ENCODE data around the gene TMEM212.

The TMEM212 gene

DNA sequence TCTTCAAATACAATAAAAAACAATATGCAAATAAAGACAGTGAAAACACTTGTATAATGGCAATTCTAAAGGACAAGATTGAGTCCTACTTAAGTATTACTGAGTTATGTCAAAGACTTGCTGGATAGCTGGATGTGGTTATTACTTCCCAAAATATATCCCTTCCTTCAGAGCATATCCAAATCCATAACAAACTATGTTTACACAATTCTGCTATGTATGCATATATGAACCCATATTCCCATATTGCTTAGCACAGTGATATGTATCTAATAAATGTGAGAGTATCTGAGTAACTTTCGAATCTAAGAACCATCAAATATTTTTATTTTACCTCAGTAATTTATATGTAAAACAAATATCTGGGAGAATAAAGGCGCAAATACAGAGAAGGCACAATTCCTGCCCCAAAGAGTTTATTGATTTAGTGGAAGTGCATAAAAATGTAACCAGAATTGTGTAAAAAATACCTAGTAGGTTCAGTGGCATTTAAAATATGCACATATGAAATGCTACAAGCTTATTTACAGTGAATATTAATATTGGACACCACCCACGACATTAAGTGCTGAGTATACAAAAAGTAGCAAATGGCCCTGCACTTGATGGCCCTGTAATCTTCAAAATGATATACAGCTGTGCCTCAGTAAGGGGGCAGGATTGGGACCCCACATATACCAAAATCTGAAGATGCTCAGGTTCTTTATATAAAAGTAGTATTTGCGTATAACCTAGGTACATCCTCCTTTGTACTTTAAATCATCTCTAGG lies 37.1 kb downstream of the TMEM212 start:
- Histone ChIP-seq H3K36me3 (ENCODE audit: control insufficient read depth in 1 of 2, insufficient read depth in 2 of 2, low read length in 2 of 2) (no peaks in the 10 kb centered on the region), H3K27me3 (ENCODE audit: control insufficient read depth in 1 of 2, insufficient read depth in 2 of 2, low read length in 2 of 2) (no peaks in the 10 kb centered on the region), H3K27ac (ENCODE audit: low read depth, low read length) (no peak overlapping the region), H3K9me3 (ENCODE audit: control insufficient read depth in 1 of 2, low read length in 2 of 2) (no peaks in the 10 kb centered on the region), H3K4me3 (ENCODE audit: low read depth in 1 of 2, low read length in 2 of 2) (no peak overlapping the region), H3K4me1 (ENCODE audit: control insufficient read depth in 1 of 2, insufficient read depth in 2 of 2, low read length in 2 of 2) (no peaks in the 10 kb centered on the region), H3K9ac (ENCODE audit: low read depth in 1 of 2, low read length in 2 of 2) (no peak overlapping the region)

GRCh38 chr3:171881251-171881650 lies 38.1 kb downstream of the TMEM212 start:
- H3K27me3 ChIP-seq (ENCODE audit: control insufficient read depth in 1 of 2, insufficient read depth in 2 of 2, low read length in 2 of 2): no peaks in the 10 kb centered on the region
- H3K4me1 ChIP-seq (ENCODE audit: control insufficient read depth in 1 of 2, insufficient read depth in 2 of 2, low read length in 2 of 2): no peaks in the 10 kb centered on the region
- no peaks in the 10 kb centered on the region for H3K36me3 ChIP-seq (ENCODE audit: control insufficient read depth in 1 of 2, insufficient read depth in 2 of 2, low read length in 2 of 2)
- H3K27ac ChIP-seq (ENCODE audit: low read depth, low read length): no peak overlapping the region
- H3K9me3 ChIP-seq (ENCODE audit: control insufficient read depth in 1 of 2, low read length in 2 of 2): no peaks in the 10 kb centered on the region
- no peak overlapping the region for H3K9ac ChIP-seq (ENCODE audit: low read depth in 1 of 2, low read length in 2 of 2)
- no peak overlapping the region for H3K4me3 ChIP-seq (ENCODE audit: low read depth in 1 of 2, low read length in 2 of 2)

DNA sequence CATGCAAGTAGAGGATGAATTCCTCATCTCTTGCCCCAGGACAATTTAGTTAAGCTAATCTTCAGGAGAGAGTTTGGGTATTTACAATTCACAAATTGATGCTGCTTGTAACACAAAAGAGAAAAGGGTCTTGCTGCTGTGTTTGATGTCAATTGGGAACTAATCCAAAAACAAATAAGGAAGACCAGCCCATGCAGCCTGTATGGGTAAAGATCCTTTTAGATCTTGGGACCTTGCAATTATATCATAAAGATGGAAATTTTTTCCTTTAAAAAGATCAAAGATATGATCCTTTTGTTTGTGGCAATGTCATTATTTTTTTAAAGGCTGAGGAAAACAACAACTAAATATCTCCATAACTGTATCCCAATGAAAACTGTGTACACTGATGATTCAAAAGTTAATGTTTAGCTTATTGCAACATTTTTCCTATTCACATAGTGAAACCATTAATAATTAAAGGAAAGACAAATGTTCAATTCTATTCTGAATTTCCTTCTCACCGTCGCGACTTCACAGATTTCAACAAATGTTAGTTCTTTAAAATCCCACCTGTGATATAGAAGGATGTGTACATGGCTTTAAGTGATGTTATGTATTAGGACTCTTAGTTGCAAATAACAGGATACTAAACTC lies 40.2 kb downstream of the TMEM212 start:
- Histone ChIP-seq H3K4me3 (ENCODE audit: low read depth in 1 of 2, low read length in 2 of 2) (no peak overlapping the region), H3K27me3 (ENCODE audit: control insufficient read depth in 1 of 2, insufficient read depth in 2 of 2, low read length in 2 of 2) (no peaks in the 10 kb centered on the region), H3K9ac (ENCODE audit: low read depth in 1 of 2, low read length in 2 of 2) (no peak overlapping the region), H3K27ac (ENCODE audit: low read depth, low read length) (no peak overlapping the region), H3K36me3 (ENCODE audit: control insufficient read depth in 1 of 2, insufficient read depth in 2 of 2, low read length in 2 of 2) (no peaks in the 10 kb centered on the region), H3K9me3 (ENCODE audit: control insufficient read depth in 1 of 2, low read length in 2 of 2) (no peaks in the 10 kb centered on the region), H3K4me1 (ENCODE audit: control insufficient read depth in 1 of 2, insufficient read depth in 2 of 2, low read length in 2 of 2) (no peaks in the 10 kb centered on the region)

DNA sequence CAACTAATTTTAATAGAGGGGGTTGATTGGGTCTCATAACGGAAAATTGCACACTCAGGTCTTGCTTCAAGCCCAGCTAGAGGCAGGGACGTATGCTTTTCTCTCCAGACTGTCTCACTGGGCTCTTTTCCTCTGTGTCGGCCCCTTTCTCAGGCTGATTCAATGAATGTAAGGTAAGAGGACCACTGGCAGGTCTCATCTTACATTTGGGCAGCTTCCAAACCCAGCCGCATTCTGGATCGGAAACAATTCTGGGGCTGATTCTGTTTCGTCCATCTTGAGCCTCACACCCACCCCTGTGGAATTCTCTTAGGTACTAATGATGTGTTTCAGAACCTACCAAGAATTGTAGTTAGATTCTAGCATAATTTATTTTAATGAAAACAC lies 40.7 kb downstream of the TMEM212 start:
- H3K4me3 ChIP-seq (ENCODE audit: low read depth in 1 of 2, low read length in 2 of 2): no peak overlapping the region
- no peaks in the 10 kb centered on the region for H3K36me3 ChIP-seq (ENCODE audit: control insufficient read depth in 1 of 2, insufficient read depth in 2 of 2, low read length in 2 of 2)
- H3K4me1 ChIP-seq (ENCODE audit: control insufficient read depth in 1 of 2, insufficient read depth in 2 of 2, low read length in 2 of 2): no peaks in the 10 kb centered on the region
- no peak overlapping the region for H3K27ac ChIP-seq (ENCODE audit: low read depth, low read length)
- H3K9me3 ChIP-seq (ENCODE audit: control insufficient read depth in 1 of 2, low read length in 2 of 2): no peaks in the 10 kb centered on the region
- no peak overlapping the region for H3K9ac ChIP-seq (ENCODE audit: low read depth in 1 of 2, low read length in 2 of 2)
- no peaks in the 10 kb centered on the region for H3K27me3 ChIP-seq (ENCODE audit: control insufficient read depth in 1 of 2, insufficient read depth in 2 of 2, low read length in 2 of 2)

DNA sequence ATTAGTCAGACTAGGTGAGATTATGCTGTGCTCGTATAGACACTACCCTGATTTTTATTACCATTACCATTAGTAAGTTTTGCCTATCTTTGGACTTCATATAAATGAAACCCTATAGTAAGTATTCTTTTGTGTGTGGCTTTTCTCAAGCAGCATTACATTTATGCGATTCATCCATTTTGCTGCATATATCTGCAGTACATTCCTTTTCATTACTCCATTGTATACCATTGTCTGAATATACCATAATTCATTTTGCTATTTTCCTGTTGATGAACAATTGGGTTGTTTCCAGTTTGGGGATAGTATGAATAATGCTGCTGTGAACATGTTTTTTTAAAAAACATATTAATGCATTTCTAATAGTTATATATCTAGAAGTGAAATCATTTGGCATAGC lies 45.3 kb downstream of the TMEM212 start:
- Histone ChIP-seq H3K4me1 (ENCODE audit: control insufficient read depth in 1 of 2, insufficient read depth in 2 of 2, low read length in 2 of 2) (no peaks in the 10 kb centered on the region), H3K27ac (ENCODE audit: low read depth, low read length) (no peak overlapping the region), H3K27me3 (ENCODE audit: control insufficient read depth in 1 of 2, insufficient read depth in 2 of 2, low read length in 2 of 2) (no peaks in the 10 kb centered on the region), H3K9me3 (ENCODE audit: control insufficient read depth in 1 of 2, low read length in 2 of 2) (no peaks in the 10 kb centered on the region), H3K9ac (ENCODE audit: low read depth in 1 of 2, low read length in 2 of 2) (no peak overlapping the region), H3K4me3 (ENCODE audit: low read depth in 1 of 2, low read length in 2 of 2) (no peak overlapping the region), H3K36me3 (ENCODE audit: control insufficient read depth in 1 of 2, insufficient read depth in 2 of 2, low read length in 2 of 2) (no peaks in the 10 kb centered on the region)

DNA sequence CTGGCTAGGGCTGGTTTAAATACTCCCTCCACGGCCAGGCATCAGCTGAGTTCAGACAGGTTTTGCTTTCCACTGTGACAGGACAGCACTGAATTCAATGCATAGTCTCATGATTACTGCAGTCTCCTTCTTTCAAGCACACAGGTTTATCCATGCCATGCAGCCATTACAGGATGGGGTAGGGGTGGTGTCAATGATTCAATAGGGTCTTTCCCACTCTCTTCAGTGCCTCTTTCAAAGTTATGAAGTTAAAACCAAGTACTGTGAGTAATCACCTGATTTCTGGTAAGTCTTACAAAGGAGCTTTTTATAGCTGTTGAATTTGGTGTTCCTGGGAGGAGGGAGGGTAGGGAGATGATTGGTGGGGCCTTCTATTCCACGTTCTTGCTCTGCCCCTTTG lies 47.2 kb downstream of the TMEM212 start:
- Histone ChIP-seq H3K9ac (ENCODE audit: low read depth in 1 of 2, low read length in 2 of 2) (no peak overlapping the region), H3K27ac (ENCODE audit: low read depth, low read length) (no peak overlapping the region), H3K9me3 (ENCODE audit: control insufficient read depth in 1 of 2, low read length in 2 of 2) (no peaks in the 10 kb centered on the region), H3K4me3 (ENCODE audit: low read depth in 1 of 2, low read length in 2 of 2) (no peak overlapping the region), H3K36me3 (ENCODE audit: control insufficient read depth in 1 of 2, insufficient read depth in 2 of 2, low read length in 2 of 2) (no peaks in the 10 kb centered on the region), H3K27me3 (ENCODE audit: control insufficient read depth in 1 of 2, insufficient read depth in 2 of 2, low read length in 2 of 2) (no peaks in the 10 kb centered on the region), H3K4me1 (ENCODE audit: control insufficient read depth in 1 of 2, insufficient read depth in 2 of 2, low read length in 2 of 2) (no peaks in the 10 kb centered on the region)

DNA sequence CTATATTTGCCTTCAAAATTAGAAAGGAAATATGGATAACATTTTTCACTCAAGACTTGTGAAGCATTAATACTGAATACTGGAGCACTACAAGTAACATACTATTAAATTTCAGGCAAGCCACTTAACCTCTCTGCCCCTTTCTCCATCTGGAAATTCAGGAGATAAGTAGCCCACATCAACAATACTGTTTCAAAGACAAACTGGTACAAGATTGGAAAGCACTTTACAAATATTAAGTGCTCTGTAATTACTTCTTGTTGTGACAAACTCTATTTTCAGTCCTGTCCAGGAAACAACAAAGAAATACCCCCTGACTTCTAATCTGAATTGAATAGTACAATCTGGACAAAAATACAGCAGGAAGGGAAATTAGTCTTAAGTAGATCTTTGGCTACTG lies 49.3 kb downstream of the TMEM212 start:
- no peak overlapping the region for H3K27ac ChIP-seq (ENCODE audit: low read depth, low read length)
- H3K9ac ChIP-seq (ENCODE audit: low read depth in 1 of 2, low read length in 2 of 2): no peak overlapping the region
- H3K27me3 ChIP-seq (ENCODE audit: control insufficient read depth in 1 of 2, insufficient read depth in 2 of 2, low read length in 2 of 2): no peaks in the 10 kb centered on the region
- no peaks in the 10 kb centered on the region for H3K36me3 ChIP-seq (ENCODE audit: control insufficient read depth in 1 of 2, insufficient read depth in 2 of 2, low read length in 2 of 2)
- H3K9me3 ChIP-seq (ENCODE audit: control insufficient read depth in 1 of 2, low read length in 2 of 2): no peaks in the 10 kb centered on the region
- no peaks in the 10 kb centered on the region for H3K4me1 ChIP-seq (ENCODE audit: control insufficient read depth in 1 of 2, insufficient read depth in 2 of 2, low read length in 2 of 2)
- H3K4me3 ChIP-seq (ENCODE audit: low read depth in 1 of 2, low read length in 2 of 2): no peak overlapping the region

DNA sequence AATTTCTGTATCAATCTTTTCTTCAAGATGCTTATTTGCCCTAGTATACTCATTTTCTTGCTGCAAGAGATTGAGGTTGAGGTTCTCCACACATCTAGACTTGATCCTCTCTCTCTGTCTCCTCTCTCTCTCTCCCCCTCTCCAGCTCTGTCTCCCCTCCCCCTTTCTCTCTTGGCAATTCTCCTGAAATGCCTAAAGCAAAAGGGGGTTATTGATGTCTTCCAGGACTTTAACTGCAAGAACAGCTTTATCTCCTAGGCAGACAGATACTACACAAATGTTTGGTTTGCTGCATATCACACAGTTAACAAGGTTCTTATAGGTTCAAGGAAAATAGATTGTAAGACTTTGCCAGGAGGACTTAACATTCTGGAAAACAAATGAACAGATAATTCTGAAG lies 52.1 kb downstream of the TMEM212 start:
- Histone ChIP-seq H3K36me3 (ENCODE audit: control insufficient read depth in 1 of 2, insufficient read depth in 2 of 2, low read length in 2 of 2) (no peaks in the 10 kb centered on the region), H3K9ac (ENCODE audit: low read depth in 1 of 2, low read length in 2 of 2) (no peak overlapping the region), H3K9me3 (ENCODE audit: control insufficient read depth in 1 of 2, low read length in 2 of 2) (no peaks in the 10 kb centered on the region), H3K4me3 (ENCODE audit: low read depth in 1 of 2, low read length in 2 of 2) (no peak overlapping the region), H3K27ac (ENCODE audit: low read depth, low read length) (no peak overlapping the region), H3K27me3 (ENCODE audit: control insufficient read depth in 1 of 2, insufficient read depth in 2 of 2, low read length in 2 of 2) (no peaks in the 10 kb centered on the region), H3K4me1 (ENCODE audit: control insufficient read depth in 1 of 2, insufficient read depth in 2 of 2, low read length in 2 of 2) (no peaks in the 10 kb centered on the region)

DNA sequence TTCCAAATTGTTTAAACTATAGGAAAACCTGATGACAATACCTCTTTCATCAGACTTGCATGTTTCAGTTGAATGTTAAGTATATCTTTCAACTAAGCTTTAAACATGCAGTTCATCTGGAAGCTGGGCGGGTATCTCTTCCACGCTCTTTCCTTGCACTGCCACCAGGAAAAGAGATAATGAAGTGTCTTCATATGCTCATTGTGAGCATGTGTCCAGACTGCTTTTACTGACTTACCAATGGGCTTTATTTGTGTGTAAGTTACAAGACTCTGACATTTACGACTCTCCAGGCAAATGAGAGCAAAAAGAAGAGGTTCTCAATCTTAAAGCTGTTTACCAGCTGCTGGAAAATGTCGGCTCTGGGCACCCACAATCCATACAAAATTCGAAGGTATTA lies 52.8 kb downstream of the TMEM212 start:
- Histone ChIP-seq H3K9ac (ENCODE audit: low read depth in 1 of 2, low read length in 2 of 2) (no peak overlapping the region), H3K36me3 (ENCODE audit: control insufficient read depth in 1 of 2, insufficient read depth in 2 of 2, low read length in 2 of 2) (no peaks in the 10 kb centered on the region), H3K9me3 (ENCODE audit: control insufficient read depth in 1 of 2, low read length in 2 of 2) (no peaks in the 10 kb centered on the region), H3K4me1 (ENCODE audit: control insufficient read depth in 1 of 2, insufficient read depth in 2 of 2, low read length in 2 of 2) (no peaks in the 10 kb centered on the region), H3K4me3 (ENCODE audit: low read depth in 1 of 2, low read length in 2 of 2) (no peak overlapping the region), H3K27me3 (ENCODE audit: control insufficient read depth in 1 of 2, insufficient read depth in 2 of 2, low read length in 2 of 2) (no peaks in the 10 kb centered on the region), H3K27ac (ENCODE audit: low read depth, low read length) (no peak overlapping the region)

GRCh38 chr3:171896316-171896715 lies 53.2 kb downstream of the TMEM212 start:
- Histone ChIP-seq H3K27me3 (ENCODE audit: control insufficient read depth in 1 of 2, insufficient read depth in 2 of 2, low read length in 2 of 2) (no peaks in the 10 kb centered on the region), H3K4me3 (ENCODE audit: low read depth in 1 of 2, low read length in 2 of 2) (no peak overlapping the region), H3K36me3 (ENCODE audit: control insufficient read depth in 1 of 2, insufficient read depth in 2 of 2, low read length in 2 of 2) (no peaks in the 10 kb centered on the region), H3K9ac (ENCODE audit: low read depth in 1 of 2, low read length in 2 of 2) (no peak overlapping the region), H3K4me1 (ENCODE audit: control insufficient read depth in 1 of 2, insufficient read depth in 2 of 2, low read length in 2 of 2) (no peaks in the 10 kb centered on the region), H3K27ac (ENCODE audit: low read depth, low read length) (no peak overlapping the region), H3K9me3 (ENCODE audit: control insufficient read depth in 1 of 2, low read length in 2 of 2) (no peaks in the 10 kb centered on the region)
